Hepatocyte (in vitro differentiated cells): ENCODE measurements around the gene SCGB3A1. TPM values are rescaled to one million over a fixed set of nuclear protein-coding genes. Genes with fewer than 3 reads are reported as not detected.

ENCODE experiments used
- DNase-seq: peaks from one replicate; pipeline ENCODE4 v3.0.0-alpha.2; 2016; ENCODE audit warnings: low spot score
- H2AFZ ChIP-seq: fragments of 200-600 bp; sonication (generic); 2 replicates; pipeline ENCODE4 v1.6.0; 2016; ENCODE audit warnings: antibody characterized with exemption, mild to moderate bottlenecking
- H3K27ac ChIP-seq: fragments of 200-600 bp; sonication (generic); 2 replicates; pipeline ENCODE4 v1.5.1; 2016; ENCODE audit warnings: mild to moderate bottlenecking
- H3K27me3 ChIP-seq: fragments of 200-600 bp; sonication (generic); 2 replicates; pipeline ENCODE4 v1.6.1; 2016
- H3K36me3 ChIP-seq: fragments of 200-600 bp; sonication (generic); replicated peaks from 2 replicates; pipeline ENCODE4 v1.5.1; 2016; ENCODE audit warnings: low read depth; ENCODE audit not compliant: insufficient read depth
- H3K4me1 ChIP-seq: fragments of 200-600 bp; sonication (generic); 2 replicates; pipeline ENCODE4 v1.5.1; 2016; ENCODE audit warnings: mild to moderate bottlenecking, moderate library complexity; ENCODE audit not compliant: insufficient read depth
- H3K4me2 ChIP-seq: fragments of 200-600 bp; sonication (generic); 2 replicates; pipeline ENCODE4 v1.6.0; 2016
- H3K4me3 ChIP-seq: fragments of 200-600 bp; sonication (generic); 2 replicates; pipeline ENCODE4 v1.5.1; 2016; ENCODE audit warnings: mild to moderate bottlenecking
- H3K79me2 ChIP-seq: fragments of 200-600 bp; sonication (generic); 2 replicates; pipeline ENCODE4 v1.6.0; 2017; ENCODE audit warnings: mild to moderate bottlenecking
- H3K9me2 ChIP-seq: fragments of 200-600 bp; sonication (generic); replicated peaks from 2 replicates; pipeline ENCODE4 v1.6.0; 2017; ENCODE audit warnings: mild to moderate bottlenecking; ENCODE audit not compliant: insufficient read depth
- H3K9me3 ChIP-seq: fragments of 200-600 bp; sonication (generic); 2 replicates; pipeline ENCODE4 v1.5.1; 2016; ENCODE audit warnings: low read depth, mild to moderate bottlenecking
- H4K20me1 ChIP-seq: fragments of 200-600 bp; sonication (generic); 2 replicates; pipeline ENCODE4 v1.6.0; 2016; ENCODE audit warnings: mild to moderate bottlenecking; ENCODE audit not compliant: insufficient read depth, poor library complexity, severe bottlenecking
- CTCF ChIP-seq: fragments of 200-600 bp; sonication (generic); IDR thresholded peaks from 2 replicates; pipeline ENCODE4 v1.5.1; 2016; ENCODE audit warnings: antibody characterized with exemption, mild to moderate bottlenecking; ENCODE audit not compliant: poor library complexity
- EZH2 ChIP-seq: fragments of 200-600 bp; sonication (generic); IDR thresholded peaks from 2 replicates; pipeline ENCODE4 v1.6.1; 2016; ENCODE audit warnings: antibody characterized with exemption, mild to moderate bottlenecking, borderline replicate concordance
- EZH2phosphoT487 ChIP-seq: fragments of 200-600 bp; sonication (generic); IDR thresholded peaks from one replicate; pipeline ENCODE4 v1.6.1; 2018; ENCODE audit warnings: antibody characterized with exemption, mild to moderate bottlenecking, low read depth, moderate library complexity; ENCODE audit not compliant: unreplicated experiment, severe bottlenecking
- WGBS: methylation state at CpG from one replicate; pipeline ENCODE4 v1.1.6; 2016; ENCODE audit warnings: low lambda C conversion rate; ENCODE audit errors: missing lambda C conversion rate; 5-methylcytosine and 5-hydroxymethylcytosine counted together
- polyA plus RNA-seq: library from polyadenylated mRNA; unstranded; fragments of >200 nt; fragmentation: Nextera tagmentation; extraction: Ambion mirVana; gene quantifications from 2 replicates; pipeline ENCODE4 v1.2.1, GENCODE V29; 2016
- total RNA-seq: library from RNA; depleted of rRNA; stranded (reverse); fragments of >200 nt; gene quantifications from 2 replicates; pipeline ENCODE4 v1.2.3, GENCODE V29; 2014

Gene SCGB3A1
- total and polyA plus RNA-seq, 2 experiments from 2014 or later: not detected

GRCh38 chr5:180626661-180627385 lies 35.5 kb upstream of the SCGB3A1 start:
- Histone ChIP-seq H3K9me2 (no peaks in the 10 kb centered on the region), H3K36me3 (no peaks in the 10 kb centered on the region), H3K4me2 (no peak overlapping the region), H3K9me3 (no peaks in the 10 kb centered on the region), H3K27me3 (no peaks in the 10 kb centered on the region), H3K27ac (no peak overlapping the region), H3K79me2 (no peaks in the 10 kb centered on the region), H3K4me1 (no peaks in the 10 kb centered on the region), H3K4me3 (no peak overlapping the region), H4K20me1 (no peaks in the 10 kb centered on the region), H2AFZ (no peak overlapping the region)
- TF ChIP-seq EZH2phosphoT487: no peak
- TF ChIP-seq EZH2: no peak
- TF ChIP-seq CTCF: no peak
- no peak for DNase-seq
- WGBS: 90% methylated on average over 15 of the region's 15 CpGs

GRCh38 chr5:180625791-180626660 lies 34.7 kb upstream of the SCGB3A1 start:
- H4K20me1 ChIP-seq: no peaks in the 10 kb centered on the region
- H3K9me3 ChIP-seq: no peaks in the 10 kb centered on the region
- no peaks in the 10 kb centered on the region for H3K9me2 ChIP-seq
- no peak overlapping the region for H3K4me3 ChIP-seq
- H3K4me2 ChIP-seq: no peak overlapping the region
- 92% methylated on average over 25 of the region's 25 CpGs for WGBS
- TF ChIP-seq CTCF: no peak
- TF ChIP-seq EZH2: no peak
- TF ChIP-seq EZH2phosphoT487: no peak
- no peaks in the 10 kb centered on the region for H3K79me2 ChIP-seq
- no peaks in the 10 kb centered on the region for H3K4me1 ChIP-seq
- H3K36me3 ChIP-seq: no peaks in the 10 kb centered on the region
- H3K27me3 ChIP-seq: no peaks in the 10 kb centered on the region
- no peak for DNase-seq
- no peak overlapping the region for H2AFZ ChIP-seq
- no peak overlapping the region for H3K27ac ChIP-seq

DNA sequence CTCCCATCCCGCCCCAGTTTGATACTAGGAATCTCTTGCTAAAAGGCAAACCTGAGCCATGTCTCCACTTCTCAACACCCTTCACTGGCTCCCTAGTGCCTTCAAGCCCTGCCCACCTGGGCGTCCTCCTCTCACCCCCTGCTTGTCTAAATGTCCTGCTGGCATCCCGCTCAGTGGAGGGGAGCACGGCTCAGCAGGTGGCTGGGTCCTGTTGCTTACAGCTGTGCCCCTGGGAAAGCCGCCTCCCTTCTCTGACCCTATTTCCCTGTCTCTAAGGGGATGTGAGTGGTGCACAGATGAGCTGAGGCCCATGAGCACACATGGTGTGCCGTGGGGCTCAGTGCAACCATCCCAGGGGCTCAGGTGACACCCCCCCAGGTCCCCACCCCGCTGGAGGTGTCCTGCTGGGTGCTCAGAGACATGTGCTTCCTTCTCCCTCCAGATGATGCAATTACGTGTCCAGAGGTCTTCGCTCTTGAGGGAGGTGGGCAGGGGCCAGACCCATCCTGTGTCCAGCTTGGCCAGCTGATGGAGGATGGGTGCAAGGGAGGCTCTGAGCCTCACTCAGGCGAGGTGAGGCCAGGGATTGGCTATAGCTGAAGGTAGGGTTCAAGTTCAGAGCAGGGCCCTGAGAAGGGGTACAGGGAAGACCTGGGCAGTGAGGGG lies 34.0 kb upstream of the SCGB3A1 start:
- WGBS: 84% methylated on average over 10 of the region's 10 CpGs

More for the DNA sequence above, 34.0 kb upstream of the SCGB3A1 start:
- TF ChIP-seq EZH2phosphoT487: no peak
- no peak for TF ChIP-seq CTCF
- TF ChIP-seq EZH2: no peak
- no peaks in the 10 kb centered on the region for H3K79me2 ChIP-seq
- H3K9me3 ChIP-seq: no peaks in the 10 kb centered on the region
- no peaks in the 10 kb centered on the region for H4K20me1 ChIP-seq
- no peaks in the 10 kb centered on the region for H3K27me3 ChIP-seq
- H3K4me3 ChIP-seq: no peak overlapping the region
- H3K4me1 ChIP-seq: no peaks in the 10 kb centered on the region
- no peaks in the 10 kb centered on the region for H3K36me3 ChIP-seq
- no peak overlapping the region for H3K27ac ChIP-seq
- H3K9me2 ChIP-seq: no peaks in the 10 kb centered on the region
- no peak overlapping the region for H3K4me2 ChIP-seq
- no peak overlapping the region for H2AFZ ChIP-seq
- no peak for DNase-seq
